ENCODE measurements around the gene TNIP1. TPM values are rescaled to one million over a fixed set of nuclear protein-coding genes. Genes with fewer than 3 reads are reported as not detected.

Gene TNIP1
- total and polyA plus RNA-seq, 2 donors: 49.9 to 54.7 TPM

GRCh38 chr5:151082282-151082902 lies 1.6 kb upstream of the TNIP1 start:
- Histone ChIP-seq H3K9me3 (ENCODE audit: control insufficient read depth in 2 of 2, insufficient read depth in 1 of 2, low read length in 1 of 2) (peaks cover 0 to 2% of the 10 kb centered on the region in 2 donors), H3K4me1 (ENCODE audit: control insufficient read depth in 2 of 2, insufficient read depth in 2 of 2, low read length in 2 of 2) (peaks cover 22 to 43% of the 10 kb centered on the region in 2 donors), H3K4me3 (ENCODE audit: low read length in 2 of 2) (no peak overlapping the region), H3K36me3 (ENCODE audit: control insufficient read depth in 2 of 2, insufficient read depth in 2 of 2, low read length in 1 of 2) (peaks cover 7 to 9% of the 10 kb centered on the region in 2 donors), H3K27ac (ENCODE audit: low read depth in 1 of 2, low read length in 1 of 2) (peak overlapping the region; percentile 34 to 96), H3K27me3 (ENCODE audit: control insufficient read depth in 2 of 2, insufficient read depth in 1 of 2, low read length in 1 of 2) (no peaks in the 10 kb centered on the region)
- 94% methylated on average over 6 of the region's 6 CpGs for WGBS
- no peak for DNase-seq (ENCODE audit: low read depth in 6 of 9, low spot score in 9 of 9)

GRCh38 chr5:151081431-151082281 lies 822 bp upstream of the TNIP1 start:
- peak in 1 of 9 donors; percentile 39 for DNase-seq (ENCODE audit: low read depth in 6 of 9, low spot score in 9 of 9)
- peaks cover 9 to 10% of the 10 kb centered on the region in 2 donors for H3K36me3 ChIP-seq (ENCODE audit: control insufficient read depth in 2 of 2, insufficient read depth in 2 of 2, low read length in 1 of 2)
- H3K4me3 ChIP-seq (ENCODE audit: low read length in 2 of 2): peak overlapping the region; percentile 82 to 99
- peak overlapping the region; percentile 96 to 99 for H3K27ac ChIP-seq (ENCODE audit: low read depth in 1 of 2, low read length in 1 of 2)
- peaks cover 0 to 2% of the 10 kb centered on the region in 2 donors for H3K9me3 ChIP-seq (ENCODE audit: control insufficient read depth in 2 of 2, insufficient read depth in 1 of 2, low read length in 1 of 2)
- H3K27me3 ChIP-seq (ENCODE audit: control insufficient read depth in 2 of 2, insufficient read depth in 1 of 2, low read length in 1 of 2): no peaks in the 10 kb centered on the region
- 20% methylated on average over 15 of the region's 15 CpGs for WGBS
- peaks cover 22 to 39% of the 10 kb centered on the region in 2 donors for H3K4me1 ChIP-seq (ENCODE audit: control insufficient read depth in 2 of 2, insufficient read depth in 2 of 2, low read length in 2 of 2)

- Histone ChIP-seq H3K9me3 (ENCODE audit: control insufficient read depth in 2 of 2, insufficient read depth in 1 of 2, low read length in 1 of 2) (peaks cover 0 to 2% of the 10 kb centered on the region in 2 donors), H3K4me3 (ENCODE audit: low read length in 2 of 2) (peak overlapping the region; percentile 82 to 99), H3K27ac (ENCODE audit: low read depth in 1 of 2, low read length in 1 of 2) (peak overlapping the region; percentile 96 to 99), H3K36me3 (ENCODE audit: control insufficient read depth in 2 of 2, insufficient read depth in 2 of 2, low read length in 1 of 2) (peaks cover 10 to 17% of the 10 kb centered on the region in 2 donors), H3K27me3 (ENCODE audit: control insufficient read depth in 2 of 2, insufficient read depth in 1 of 2, low read length in 1 of 2) (no peaks in the 10 kb centered on the region), H3K4me1 (ENCODE audit: control insufficient read depth in 2 of 2, insufficient read depth in 2 of 2, low read length in 2 of 2) (peaks cover 22 to 27% of the 10 kb centered on the region in 2 donors)
- DNase-seq (ENCODE audit: low read depth in 6 of 9, low spot score in 9 of 9): peak in 1 of 9 donors; percentile 39
- 16% methylated on average over 21 of the region's 21 CpGs for WGBS
Observed at GRCh38 chr5:151079838-151080612, 809 bp downstream of the TNIP1 start.

DNA sequence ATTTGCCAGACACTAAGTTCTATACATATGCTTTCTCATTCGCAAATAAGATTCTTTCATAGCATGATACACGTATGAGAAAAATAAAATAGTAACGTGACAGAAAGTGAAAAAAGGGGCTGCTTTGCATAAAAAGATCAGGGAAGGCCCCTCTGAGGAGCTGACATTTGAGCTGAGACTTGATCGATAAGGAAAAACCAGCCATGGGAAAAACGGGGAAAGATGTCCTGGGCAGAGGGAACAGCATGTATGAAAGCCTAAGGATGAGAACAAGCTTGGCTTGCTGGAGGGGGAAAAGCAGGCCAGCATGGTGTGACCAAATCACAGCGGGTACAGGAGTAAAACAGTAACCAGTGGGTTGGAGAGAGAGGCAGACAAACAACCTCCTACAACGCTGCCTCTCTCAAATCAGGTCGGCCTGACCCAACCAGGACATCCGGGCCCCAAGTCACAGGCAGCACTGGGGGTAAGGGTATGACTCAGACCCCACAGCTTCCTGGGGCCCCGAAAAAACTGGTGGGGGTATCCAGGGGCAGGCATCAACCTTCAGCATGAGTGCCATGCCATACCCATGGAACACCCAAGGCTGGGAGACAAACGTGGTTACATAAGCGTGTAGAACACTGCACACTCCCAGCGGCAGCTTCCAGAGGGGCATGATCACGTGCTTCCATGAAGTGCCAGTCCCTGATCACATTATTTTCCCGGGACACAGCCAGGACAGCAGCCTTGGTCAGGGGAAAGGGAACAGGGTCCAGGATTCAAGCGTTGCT lies 2.2 kb downstream of the TNIP1 start:
- no peak for DNase-seq (ENCODE audit: low read depth in 6 of 9, low spot score in 9 of 9)
- H3K9me3 ChIP-seq (ENCODE audit: control insufficient read depth in 2 of 2, insufficient read depth in 1 of 2, low read length in 1 of 2): peaks cover 0 to 2% of the 10 kb centered on the region in 2 donors
- H3K4me3 ChIP-seq (ENCODE audit: low read length in 2 of 2): no peak overlapping the region
- peaks cover 22 to 23% of the 10 kb centered on the region in 2 donors for H3K4me1 ChIP-seq (ENCODE audit: control insufficient read depth in 2 of 2, insufficient read depth in 2 of 2, low read length in 2 of 2)
- 88% methylated on average over 16 of the region's 16 CpGs for WGBS
- H3K27me3 ChIP-seq (ENCODE audit: control insufficient read depth in 2 of 2, insufficient read depth in 1 of 2, low read length in 1 of 2): no peaks in the 10 kb centered on the region
- no peak overlapping the region for H3K27ac ChIP-seq (ENCODE audit: low read depth in 1 of 2, low read length in 1 of 2)
- H3K36me3 ChIP-seq (ENCODE audit: control insufficient read depth in 2 of 2, insufficient read depth in 2 of 2, low read length in 1 of 2): peaks cover 10 to 17% of the 10 kb centered on the region in 2 donors

DNA sequence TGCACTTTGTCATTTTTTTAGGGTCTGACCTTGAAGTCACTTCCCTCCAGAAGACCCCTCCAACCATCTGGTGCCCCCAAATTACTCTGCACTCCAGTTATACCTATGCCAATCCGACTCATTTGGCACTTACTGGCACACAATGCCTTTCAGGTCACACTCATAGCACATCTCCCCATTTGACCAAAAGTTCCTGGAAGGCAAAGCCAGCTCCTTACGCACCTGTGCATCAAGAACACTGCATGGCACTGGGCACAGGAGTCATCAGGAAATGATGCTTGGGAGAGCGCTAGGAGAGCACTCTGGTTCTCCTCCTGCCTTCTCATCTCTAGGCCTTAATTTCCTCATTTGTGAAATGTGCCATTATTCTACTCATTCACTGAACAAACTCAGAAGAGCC lies 2.9 kb downstream of the TNIP1 start:
- Histone ChIP-seq H3K36me3 (ENCODE audit: control insufficient read depth in 2 of 2, insufficient read depth in 2 of 2, low read length in 1 of 2) (peaks cover 10 to 17% of the 10 kb centered on the region in 2 donors), H3K27ac (ENCODE audit: low read depth in 1 of 2, low read length in 1 of 2) (no peak overlapping the region)
- WGBS: 97% methylated on average over 3 of the region's 3 CpGs

GRCh38 chr5:151077419-151077818 lies 3.4 kb downstream of the TNIP1 start:
- Histone ChIP-seq H3K36me3 (ENCODE audit: control insufficient read depth in 2 of 2, insufficient read depth in 2 of 2, low read length in 1 of 2) (peaks cover 10 to 17% of the 10 kb centered on the region in 2 donors), H3K4me1 (ENCODE audit: control insufficient read depth in 2 of 2, insufficient read depth in 2 of 2, low read length in 2 of 2) (peaks cover 13% of the 10 kb centered on the region in 2 donors), H3K27me3 (ENCODE audit: control insufficient read depth in 2 of 2, insufficient read depth in 1 of 2, low read length in 1 of 2) (no peaks in the 10 kb centered on the region), H3K9me3 (ENCODE audit: control insufficient read depth in 2 of 2, insufficient read depth in 1 of 2, low read length in 1 of 2) (no peaks in the 10 kb centered on the region), H3K4me3 (ENCODE audit: low read length in 2 of 2) (no peak overlapping the region), H3K27ac (ENCODE audit: low read depth in 1 of 2, low read length in 1 of 2) (no peak overlapping the region)
- 97% methylated on average over 9 of the region's 9 CpGs for WGBS
- no peak for DNase-seq (ENCODE audit: low read depth in 6 of 9, low spot score in 9 of 9)

More for the DNA sequence above, 2.9 kb downstream of the TNIP1 start:
- H3K4me1 ChIP-seq (ENCODE audit: control insufficient read depth in 2 of 2, insufficient read depth in 2 of 2, low read length in 2 of 2): peaks cover 15 to 17% of the 10 kb centered on the region in 2 donors
- H3K4me3 ChIP-seq (ENCODE audit: low read length in 2 of 2): no peak overlapping the region
- no peak for DNase-seq (ENCODE audit: low read depth in 6 of 9, low spot score in 9 of 9)
- no peaks in the 10 kb centered on the region for H3K27me3 ChIP-seq (ENCODE audit: control insufficient read depth in 2 of 2, insufficient read depth in 1 of 2, low read length in 1 of 2)
- H3K9me3 ChIP-seq (ENCODE audit: control insufficient read depth in 2 of 2, insufficient read depth in 1 of 2, low read length in 1 of 2): no peaks in the 10 kb centered on the region

DNA sequence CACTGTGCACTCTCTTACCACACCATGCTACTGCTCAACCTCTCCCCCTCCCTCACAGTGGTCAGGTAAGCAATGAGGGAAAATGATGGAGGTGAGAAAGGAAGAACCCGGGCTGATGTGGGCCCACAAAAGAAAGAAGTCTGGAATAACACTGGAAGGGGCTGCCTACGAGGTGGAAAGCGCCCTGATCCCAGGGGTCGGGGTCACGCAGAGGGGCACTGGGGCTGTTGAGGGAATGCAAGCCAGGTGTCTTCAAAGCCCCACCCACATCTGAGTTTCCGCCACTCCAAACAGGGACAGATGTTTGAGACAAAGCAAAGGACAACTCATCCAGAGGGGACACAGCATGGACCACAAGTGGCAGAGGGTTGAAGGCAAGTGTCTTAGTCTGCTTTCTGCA lies 4.2 kb downstream of the TNIP1 start:
- H3K4me3 ChIP-seq (ENCODE audit: low read length in 2 of 2): no peak overlapping the region
- peaks cover 13 to 17% of the 10 kb centered on the region in 2 donors for H3K4me1 ChIP-seq (ENCODE audit: control insufficient read depth in 2 of 2, insufficient read depth in 2 of 2, low read length in 2 of 2)
- peaks cover 10 to 20% of the 10 kb centered on the region in 2 donors for H3K36me3 ChIP-seq (ENCODE audit: control insufficient read depth in 2 of 2, insufficient read depth in 2 of 2, low read length in 1 of 2)
- no peak overlapping the region for H3K27ac ChIP-seq (ENCODE audit: low read depth in 1 of 2, low read length in 1 of 2)
- no peak for DNase-seq (ENCODE audit: low read depth in 6 of 9, low spot score in 9 of 9)
- H3K27me3 ChIP-seq (ENCODE audit: control insufficient read depth in 2 of 2, insufficient read depth in 1 of 2, low read length in 1 of 2): no peaks in the 10 kb centered on the region
- WGBS: 97% methylated on average over 6 of the region's 6 CpGs
- H3K9me3 ChIP-seq (ENCODE audit: control insufficient read depth in 2 of 2, insufficient read depth in 1 of 2, low read length in 1 of 2): no peaks in the 10 kb centered on the region

DNA sequence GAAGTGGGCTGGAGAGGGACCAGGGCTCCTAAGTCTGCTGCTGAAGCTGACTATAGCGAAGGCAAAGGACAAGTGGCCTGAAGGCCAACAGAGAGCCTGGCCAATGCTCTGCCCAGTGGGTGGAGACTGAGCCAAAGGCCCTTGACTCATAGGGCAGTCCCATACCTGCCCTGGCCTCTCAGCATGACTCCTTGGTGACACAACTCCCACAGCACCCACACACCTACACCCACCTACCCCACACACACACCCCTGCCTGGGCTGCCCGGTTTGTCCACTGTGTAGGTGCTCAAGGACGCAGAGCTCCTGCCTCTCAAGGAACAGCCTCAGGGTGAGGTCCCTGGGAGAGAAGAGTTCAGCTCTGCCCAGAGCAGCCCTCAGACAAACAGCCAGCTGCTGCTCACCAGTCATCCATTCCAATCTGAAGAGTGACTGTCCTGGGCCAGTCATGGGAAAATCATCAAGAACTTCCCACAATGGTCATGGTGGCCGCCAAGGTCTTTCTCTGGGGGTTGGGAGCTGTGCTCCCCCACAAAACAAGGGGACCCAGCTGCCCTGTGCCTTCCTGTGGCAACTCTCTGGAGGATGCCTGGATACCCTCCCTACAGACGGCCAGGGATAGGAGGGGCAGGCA lies 5.0 kb downstream of the TNIP1 start:
- peaks cover 11 to 14% of the 10 kb centered on the region in 2 donors for H3K4me1 ChIP-seq (ENCODE audit: control insufficient read depth in 2 of 2, insufficient read depth in 2 of 2, low read length in 2 of 2)
- no peak overlapping the region for H3K27ac ChIP-seq (ENCODE audit: low read depth in 1 of 2, low read length in 1 of 2)
- DNase-seq (ENCODE audit: low read depth in 6 of 9, low spot score in 9 of 9): no peak

More for the DNA sequence above, 5.0 kb downstream of the TNIP1 start:
- no peaks in the 10 kb centered on the region for H3K27me3 ChIP-seq (ENCODE audit: control insufficient read depth in 2 of 2, insufficient read depth in 1 of 2, low read length in 1 of 2)
- H3K36me3 ChIP-seq (ENCODE audit: control insufficient read depth in 2 of 2, insufficient read depth in 2 of 2, low read length in 1 of 2): peaks cover 13 to 20% of the 10 kb centered on the region in 2 donors
- H3K4me3 ChIP-seq (ENCODE audit: low read length in 2 of 2): no peak overlapping the region
- no peaks in the 10 kb centered on the region for H3K9me3 ChIP-seq (ENCODE audit: control insufficient read depth in 2 of 2, insufficient read depth in 1 of 2, low read length in 1 of 2)
- 96% methylated on average over 5 of the region's 5 CpGs for WGBS

Data from thymus (tissue), 11 donors.